Bone marrow (tissue), 2 donors: Measurements from ENCODE around the gene FOXO1.

Experiments used
- DNase-seq, 2 donors: peaks; one replicate each; lab custom pipeline; 2025; lab: John Stamatoyannopoulos, UW

Gene FOXO1

DNA sequence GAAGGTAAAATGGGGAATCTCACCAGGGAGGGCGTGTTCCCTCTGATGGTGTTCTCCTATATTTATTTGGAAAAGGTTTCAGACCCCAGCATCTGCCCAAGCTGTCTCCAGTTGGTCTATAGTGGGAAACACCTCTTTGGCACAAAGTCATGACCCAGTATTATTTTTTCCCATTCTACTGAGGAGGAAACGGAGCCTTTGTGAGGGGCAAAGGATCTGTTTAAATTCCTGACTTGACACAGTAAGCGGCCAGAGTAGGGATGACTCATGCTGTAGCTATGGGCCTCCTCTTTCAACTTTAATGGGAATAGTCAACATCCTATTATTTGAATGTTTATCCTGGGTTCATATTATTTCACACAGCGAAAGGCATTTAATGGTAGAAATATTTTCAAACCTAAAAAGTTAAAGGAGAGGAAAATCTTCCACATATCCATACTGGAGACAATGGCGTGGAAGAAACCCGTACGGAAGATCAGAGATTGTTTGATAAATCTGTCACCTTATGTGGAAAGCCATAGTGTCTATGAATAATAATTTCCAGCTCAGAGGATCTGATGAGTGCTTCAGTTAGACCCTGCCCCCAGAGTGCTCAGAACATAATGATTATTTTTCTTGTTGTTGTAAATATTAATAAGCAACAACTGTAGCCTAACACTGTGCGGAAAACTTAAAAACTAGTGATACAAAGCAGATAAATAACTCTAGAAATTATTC is 126.0 kb downstream of the FOXO1 start:
- DNase-seq, result no peak

DNA sequence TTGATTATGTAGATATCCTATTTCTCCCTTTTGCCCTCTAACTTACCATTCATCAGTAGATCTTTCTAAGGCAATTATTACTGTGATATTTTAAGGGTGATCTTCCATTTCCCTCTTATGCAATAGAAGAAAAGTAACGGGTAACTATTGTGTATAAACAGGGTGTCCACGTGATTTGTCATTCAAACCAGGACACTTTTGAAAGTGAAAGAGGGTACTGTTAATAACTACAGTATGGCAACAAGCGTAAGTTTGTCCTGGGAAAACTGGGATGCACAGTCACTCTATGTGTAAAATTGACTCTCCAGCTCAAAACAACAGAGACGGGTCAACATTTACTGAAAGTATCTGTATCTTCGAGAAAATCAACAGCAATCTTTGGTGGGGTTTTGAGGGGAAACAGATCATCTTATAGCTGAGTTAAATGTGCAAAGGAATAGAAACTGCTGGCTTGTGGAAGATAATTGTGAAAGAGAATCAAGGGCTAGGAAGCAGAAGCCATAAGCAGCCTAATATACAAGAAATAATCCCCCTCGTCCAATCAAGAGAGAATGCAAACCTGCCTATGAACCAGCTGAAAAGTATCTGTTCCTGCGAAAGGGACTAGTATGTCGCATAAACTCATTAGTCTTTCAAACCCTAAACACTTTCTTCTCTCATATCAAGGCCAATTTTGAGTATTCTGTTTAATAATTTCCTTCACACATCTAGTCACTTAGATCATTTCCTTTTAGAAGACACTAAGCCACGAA is 126.7 kb downstream of the FOXO1 start:
- DNase-seq, result no peak

DNA sequence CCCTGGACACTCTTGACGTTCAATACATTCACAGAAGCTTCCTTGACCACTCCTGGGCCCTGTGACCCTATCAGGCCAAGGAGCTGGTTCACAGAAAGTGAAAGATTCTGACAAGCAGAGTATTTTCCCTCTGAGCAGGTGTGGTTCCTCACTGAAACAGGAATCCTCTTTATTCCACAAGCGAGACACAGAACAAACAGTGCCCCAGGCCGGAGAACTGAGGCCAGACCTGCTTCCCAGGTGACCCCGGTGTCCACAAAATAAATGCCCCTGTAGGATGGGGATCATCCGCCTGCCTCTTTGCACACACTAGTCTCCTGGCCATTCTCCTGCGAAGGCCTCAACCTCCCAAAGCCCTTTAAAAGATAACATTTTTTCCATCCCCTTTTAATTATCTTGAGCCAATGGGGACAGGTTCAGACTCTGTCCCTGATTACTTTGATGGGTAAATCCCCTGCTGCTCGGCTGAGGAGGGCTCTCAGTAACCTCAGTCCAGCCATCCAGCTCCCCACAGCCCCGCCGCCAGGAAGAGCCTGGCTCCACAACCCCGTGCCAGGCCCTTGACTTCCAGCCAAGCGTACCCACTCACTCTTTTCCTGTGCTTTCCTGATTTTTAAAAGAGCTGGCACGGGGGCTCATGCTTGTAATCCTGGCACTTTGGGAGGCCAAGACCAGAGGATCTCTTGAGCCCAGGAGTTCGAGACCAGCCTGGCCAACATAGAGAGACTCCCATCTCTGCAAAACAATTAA is 129.1 kb downstream of the FOXO1 start:
- DNase-seq, result no peak

DNA sequence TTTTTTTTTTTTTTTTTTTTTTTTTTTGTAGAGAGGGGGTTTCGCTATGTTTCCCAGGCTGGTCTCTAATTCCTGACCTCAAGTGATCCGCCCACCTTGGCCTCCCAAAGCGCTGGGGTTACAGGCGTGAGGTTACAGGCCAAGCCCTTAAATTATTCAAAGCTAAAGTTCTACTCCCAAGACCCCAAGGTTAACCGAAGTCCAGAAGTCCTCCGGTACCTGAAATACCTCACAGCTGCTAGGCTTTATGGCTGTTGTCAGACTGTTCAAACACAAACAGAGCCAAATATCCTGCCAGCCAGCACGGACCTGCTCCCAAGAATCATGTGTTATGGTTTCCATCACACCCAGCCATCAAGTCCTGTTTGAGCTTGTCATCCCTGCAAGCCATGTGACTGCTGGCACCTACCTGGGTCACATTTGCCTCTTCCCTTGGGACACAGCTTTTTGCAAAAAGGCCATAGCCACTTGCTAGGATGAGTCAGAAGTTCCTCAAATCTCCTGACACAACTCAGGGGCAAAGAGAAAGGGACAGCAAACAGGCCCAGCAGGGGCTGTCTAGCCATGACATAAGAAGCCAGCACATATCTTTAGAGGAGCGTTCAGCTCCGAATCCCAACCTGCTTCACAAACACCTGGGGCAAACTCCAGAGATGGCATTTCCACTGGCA is 129.9 kb downstream of the FOXO1 start:
- DNase-seq, result no peak

DNA sequence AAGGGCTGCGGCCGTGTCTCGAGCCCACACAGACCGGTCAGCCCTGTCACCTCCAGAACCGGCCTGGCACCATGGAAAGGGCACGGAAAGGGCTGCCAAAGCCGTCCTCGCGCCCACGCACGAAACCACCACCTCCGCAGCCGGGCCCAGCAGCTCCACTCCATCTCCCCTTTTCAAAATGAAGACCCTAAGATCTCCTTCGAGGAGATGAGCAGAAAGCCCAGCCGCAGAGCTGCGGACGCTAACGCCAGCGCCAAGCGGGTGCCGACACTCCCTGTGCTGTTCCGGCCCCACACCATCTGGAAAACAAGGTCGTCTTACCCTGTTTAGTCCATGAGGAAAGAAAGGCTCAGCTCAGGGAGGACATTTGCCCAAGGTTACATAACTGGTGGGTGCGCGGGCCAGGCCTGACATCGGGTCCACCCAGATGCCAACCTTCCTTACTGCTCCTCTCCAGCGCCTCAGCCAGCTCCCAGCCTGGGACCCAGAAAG is 131.1 kb downstream of the FOXO1 start:
- no peak for DNase-seq

DNA sequence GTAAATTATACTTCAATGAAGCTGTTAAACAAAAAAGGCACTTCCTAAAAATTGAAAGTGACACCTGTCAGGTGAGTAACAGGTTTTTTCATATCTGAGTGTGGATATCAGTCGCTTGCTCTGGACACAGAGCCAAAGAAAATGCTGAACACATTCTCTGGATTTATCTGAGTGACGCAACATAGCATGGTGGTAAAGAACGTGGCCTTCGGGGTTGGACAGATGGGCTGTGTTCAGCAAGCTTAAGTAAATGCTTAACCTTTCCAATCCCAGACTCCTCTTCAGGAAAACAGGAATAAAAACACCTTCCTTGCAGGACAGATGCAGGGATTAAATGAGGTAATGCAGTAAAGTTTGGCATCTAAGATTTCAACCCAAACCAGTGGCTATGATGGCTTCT is 132.0 kb downstream of the FOXO1 start:
- no peak for DNase-seq

DNA sequence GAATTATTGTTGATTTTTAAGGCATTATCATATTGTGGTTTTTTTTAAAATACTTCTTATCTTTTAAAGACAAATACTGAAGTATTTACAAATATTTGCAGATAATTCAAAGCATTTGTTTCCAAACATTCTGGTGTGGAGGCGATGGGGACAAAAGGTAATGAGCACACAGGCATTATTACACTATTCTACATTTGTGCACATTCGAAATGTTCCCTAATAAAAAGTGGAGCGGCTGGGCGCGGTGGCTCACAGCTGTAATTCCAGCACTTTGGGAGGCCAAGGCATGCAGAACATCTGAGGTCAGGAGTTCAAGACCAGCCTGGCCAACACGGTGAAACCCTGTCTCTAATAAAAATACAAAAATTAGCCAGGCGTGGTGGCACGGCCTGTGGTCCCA is 133.4 kb downstream of the FOXO1 start:
- no peak for DNase-seq

DNA sequence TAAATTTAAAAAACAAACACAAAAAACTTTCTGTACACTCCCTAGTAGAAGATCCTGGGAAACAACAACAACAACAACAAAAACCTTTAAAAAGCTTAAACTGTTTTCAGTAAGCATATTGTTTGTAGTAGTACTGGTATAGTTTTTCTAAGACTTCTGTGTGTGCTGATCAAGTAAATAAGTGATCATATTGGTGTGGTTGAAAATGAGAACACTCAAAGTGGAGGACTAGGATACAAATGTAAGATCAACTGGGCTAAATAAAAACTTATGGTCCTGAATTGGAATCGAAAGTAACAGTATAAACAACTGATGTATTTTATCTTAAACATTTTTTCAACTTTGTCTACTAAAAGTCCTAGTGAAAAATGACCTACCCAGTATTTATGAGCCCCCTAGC is 135.5 kb downstream of the FOXO1 start:
- no peak for DNase-seq

DNA sequence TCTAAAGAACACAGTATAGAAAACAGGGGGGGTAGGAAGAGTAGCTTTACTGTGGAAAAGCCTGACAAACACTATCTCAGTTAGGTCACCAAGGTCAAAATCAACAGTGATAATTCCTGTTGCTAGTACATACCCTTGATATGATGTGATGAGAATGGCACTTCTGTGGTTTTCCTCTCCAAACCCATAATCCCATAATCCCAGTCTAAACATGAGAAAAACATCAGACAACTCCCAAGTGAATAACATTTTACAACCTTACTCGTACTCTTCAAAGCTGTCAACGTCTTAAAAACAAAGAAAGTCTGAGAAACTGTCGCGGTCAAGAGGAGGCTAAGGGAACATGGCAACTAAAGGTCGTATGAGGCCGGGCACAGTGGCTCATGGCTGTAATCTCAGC is 137.6 kb downstream of the FOXO1 start:
- DNase-seq, result no peak

DNA sequence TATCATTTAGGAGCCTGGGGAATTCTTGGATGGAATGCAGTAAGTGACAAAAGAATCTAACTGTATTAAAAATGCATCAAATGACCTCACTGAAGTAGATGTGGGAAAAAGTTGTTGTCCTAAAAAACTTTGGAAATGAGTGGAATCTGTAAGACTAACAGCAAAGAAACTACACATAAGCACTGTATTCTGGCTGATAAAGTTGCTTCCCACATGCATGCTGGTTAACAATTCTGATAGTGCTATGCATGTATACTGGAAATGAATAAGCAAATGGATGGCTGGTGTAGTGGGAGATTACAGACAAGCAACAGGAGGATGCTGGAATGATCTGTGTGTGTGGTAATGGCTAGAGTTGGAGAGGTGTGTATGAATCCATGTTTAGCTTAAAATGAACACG is 138.5 kb downstream of the FOXO1 start:
- no peak for DNase-seq

DNA sequence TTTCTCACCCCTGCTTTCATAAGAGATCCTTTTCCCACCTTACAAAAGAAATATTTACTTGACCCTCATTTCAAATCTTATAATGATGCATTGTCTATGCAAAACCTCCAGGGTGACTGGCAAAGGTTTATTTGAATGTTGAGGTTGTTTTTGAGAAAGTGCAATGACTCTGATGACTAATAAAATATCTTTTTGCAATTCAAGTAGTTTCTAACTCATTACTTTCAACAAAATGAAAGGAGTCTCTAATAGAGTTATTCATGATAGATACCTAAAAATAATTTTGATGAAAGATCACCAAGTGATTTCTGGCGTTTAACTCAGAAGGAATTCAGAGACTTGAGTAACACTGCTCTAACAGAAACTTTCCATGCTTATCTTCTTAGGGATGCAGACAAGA is 144.2 kb downstream of the FOXO1 start:
- DNase-seq, result no peak

DNA sequence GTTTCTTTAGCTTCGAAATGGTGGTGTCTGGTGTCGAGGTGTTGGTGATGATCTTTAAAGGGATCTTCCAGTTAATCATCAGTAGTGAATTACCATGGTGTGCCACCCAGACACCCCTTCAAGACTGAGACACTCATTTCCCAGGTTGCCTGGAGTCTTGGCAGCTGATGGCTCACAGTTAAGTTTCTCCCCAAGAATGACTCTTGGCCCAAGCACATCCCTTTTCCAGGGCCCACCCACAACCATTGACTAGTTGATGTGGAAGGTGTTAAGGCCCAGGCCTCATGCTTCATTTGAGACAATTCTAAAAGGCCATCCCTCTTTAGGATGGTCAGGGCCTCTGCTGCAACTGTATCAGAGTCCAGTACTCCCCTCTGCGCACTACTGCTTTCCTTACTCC is 145.5 kb downstream of the FOXO1 start:
- no peak for DNase-seq

DNA sequence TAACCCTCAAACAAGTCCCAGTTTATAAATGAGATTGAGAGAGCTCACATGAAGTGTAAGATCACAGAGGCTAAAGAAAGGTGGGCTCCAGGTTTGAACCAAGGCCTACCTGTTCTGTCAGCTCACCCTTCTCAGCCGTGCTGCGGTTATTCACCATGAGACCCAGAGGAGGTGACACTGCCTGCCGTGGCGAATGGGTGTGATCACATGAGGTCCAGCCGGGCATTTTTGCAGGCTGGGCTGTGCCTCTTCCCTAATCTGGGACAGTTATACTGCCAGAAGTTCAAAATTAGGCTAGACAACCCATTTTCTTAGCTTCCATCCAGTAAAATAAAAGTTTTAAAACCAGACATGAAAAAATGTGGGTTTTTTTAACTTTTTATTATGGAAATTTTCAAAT is 146.8 kb downstream of the FOXO1 start:
- no peak for DNase-seq

DNA sequence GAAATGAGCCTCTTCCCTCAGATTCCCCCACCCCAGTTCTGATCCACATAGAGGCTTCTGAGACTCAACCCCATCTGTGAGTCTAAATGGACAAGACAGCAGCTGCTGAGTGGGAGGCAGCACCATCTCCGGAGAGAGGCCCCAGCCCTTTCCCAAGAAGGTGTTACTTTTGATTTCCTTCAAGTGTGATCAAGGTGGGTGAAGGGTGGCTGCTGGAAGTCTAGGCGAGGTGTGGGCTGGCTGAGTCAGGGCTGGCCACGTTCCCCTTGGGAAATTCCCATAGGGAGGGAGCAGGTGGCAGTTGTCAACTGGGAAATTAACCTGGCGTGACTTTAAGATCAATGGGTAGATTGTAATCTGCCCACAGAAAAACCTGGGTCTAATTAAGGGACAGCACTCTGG is 148.0 kb downstream of the FOXO1 start:
- no peak for DNase-seq

DNA sequence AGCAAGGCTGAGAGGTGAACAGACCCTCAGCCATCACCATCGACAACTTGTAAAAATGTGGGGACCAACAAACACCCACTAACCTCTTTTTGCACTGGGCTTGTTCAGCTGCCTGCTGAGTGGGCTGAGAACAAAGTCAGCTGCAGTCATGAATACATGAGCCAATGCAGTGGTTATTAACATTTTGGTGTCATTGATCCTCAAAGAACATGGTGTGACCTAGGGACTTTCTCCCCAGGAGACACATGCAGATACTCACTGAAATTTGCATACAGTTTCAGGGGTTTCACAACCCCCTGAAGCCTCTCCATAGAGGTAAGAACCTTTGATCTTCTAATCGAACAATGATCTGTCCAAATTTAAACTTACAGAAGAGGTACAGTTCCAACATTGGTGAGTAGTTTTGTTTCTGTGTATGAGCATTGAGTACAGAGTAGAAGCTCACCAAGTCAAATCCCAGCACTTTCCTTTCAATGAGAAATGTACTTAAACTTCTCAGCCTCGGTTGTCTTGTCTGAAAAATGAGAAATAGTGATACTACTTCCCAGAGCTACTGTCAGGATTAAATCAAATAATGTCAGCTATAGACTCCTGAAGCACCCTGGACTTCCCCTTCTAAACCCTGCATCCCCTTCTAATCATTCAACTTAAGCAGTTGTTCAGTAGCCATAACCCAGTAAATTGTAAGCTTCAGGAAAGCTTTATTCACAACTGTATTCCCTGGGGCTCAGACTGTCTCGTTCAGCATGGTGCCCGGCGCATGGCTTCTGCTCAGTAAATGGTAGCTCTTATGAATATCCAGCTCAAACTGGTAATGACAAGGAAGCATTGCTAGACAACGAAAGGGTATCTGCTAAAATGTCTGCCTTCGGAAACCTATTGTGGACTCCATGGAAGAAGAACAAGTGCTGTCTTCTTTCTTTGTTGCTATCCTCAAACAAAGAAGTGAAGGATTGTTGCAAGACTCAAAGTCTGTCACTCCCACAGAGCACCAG is 148.7 kb downstream of the FOXO1 start:
- no peak for DNase-seq

DNA sequence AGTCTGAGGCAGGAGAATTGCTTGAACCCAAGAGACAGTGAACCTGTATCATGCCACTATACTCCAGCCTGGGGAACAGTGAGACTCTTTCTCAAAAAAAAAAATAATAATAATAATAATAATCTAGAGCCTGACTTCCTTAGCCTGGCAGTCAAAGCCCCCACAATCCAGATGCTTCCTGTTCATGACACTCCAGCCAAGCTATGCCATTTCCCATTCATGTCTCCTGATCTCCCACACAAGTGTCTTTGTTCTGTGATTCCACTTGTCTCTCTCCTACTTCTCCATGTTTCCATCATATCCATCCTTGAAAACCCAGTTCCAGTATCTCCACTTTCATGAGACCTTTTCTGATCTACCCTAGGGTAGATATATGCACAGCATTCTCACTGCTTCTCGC is 150.7 kb downstream of the FOXO1 start:
- no peak for DNase-seq

DNA sequence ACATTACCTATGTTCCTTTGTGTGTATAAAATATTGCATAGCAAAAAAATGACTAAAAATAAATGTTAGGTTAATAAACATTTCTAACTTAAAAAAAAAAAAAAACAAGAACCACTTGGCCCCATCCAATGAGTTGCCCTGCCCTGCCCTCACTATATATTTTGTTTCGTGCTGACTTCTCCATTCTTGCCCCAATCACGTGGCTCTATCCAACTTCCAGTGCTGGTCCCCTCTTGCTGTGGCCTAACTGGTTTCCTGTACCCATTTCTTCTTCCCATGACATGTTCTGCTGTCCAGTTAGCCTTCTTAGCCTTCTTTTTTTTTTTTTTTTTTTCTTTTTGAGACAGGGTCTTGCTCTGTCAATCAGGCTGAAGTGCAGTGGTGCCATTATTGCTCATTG is 151.6 kb downstream of the FOXO1 start:
- DNase-seq, result no peak

DNA sequence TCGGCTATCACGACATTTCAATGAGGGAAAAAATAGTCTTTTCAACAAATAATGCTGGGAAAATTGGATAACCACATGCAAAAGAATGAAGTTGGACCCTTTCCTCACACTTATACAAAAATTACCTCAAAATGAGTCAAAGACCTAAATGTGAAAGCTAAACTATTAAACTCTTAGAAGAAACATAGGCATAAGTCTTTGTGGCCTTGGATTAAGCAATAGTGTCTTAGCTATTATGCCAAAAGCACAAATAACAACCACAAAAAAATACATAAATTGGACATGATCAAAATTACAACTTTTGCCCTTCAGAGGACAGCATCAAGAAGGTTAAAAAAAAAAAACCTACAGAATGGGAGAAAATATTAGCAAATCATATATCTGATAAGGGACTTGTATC is 156.6 kb downstream of the FOXO1 start:
- DNase-seq, result no peak

DNA sequence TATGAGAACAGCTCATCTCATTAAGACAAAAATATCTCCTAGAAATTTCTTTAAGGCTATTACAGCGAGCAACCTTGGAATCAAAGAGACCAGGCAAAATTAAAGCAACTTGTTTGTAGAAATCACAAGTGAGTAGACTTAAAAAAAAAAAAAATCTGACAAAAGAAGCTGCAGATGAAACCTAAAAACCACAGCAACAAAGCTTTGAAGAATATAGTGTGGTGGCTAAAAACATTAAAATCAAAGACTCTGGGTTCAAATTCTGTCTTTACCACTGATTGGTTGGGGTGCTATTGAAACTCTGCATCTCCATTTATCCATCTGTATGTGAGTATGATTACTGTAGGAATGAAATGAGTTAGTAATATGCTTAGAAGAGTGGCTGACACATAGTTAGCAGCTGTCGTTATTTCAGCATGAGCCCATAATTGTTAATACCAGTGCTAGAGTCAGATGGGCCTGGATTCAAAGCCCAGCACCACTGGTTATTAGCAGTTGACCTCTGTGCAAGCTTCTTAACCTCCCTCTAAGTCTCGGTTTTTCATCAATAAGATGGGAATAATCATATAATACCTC is 157.6 kb downstream of the FOXO1 start:
- DNase-seq, result no peak

DNA sequence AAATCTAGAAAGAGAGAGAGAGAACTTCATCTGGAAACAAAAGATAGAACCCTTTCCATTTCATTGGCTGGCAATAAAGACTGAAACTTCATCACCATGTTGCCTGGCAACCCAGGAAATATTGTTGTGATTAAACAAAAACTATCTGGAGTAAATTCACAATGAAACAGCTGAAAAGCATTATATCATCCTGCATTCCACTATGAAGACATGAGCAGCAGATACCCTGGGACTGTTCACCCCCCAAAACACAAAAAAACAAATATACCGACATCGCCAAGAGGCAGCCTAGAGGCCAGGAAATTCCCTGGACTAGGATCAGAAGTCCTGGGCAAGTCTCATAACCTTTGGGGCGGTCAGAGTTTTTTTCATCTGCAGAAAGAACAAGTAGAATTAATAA is 158.3 kb downstream of the FOXO1 start:
- DNase-seq, result no peak
